ENCODE data around the gene PDE6G. TPM values are rescaled to one million over a fixed set of nuclear protein-coding genes. Genes with fewer than 3 reads are reported as not detected.

The PDE6G gene
- total and polyA plus RNA-seq, 4 donors, result 0.25 to 1.9 (median 1.3) TPM

DNA sequence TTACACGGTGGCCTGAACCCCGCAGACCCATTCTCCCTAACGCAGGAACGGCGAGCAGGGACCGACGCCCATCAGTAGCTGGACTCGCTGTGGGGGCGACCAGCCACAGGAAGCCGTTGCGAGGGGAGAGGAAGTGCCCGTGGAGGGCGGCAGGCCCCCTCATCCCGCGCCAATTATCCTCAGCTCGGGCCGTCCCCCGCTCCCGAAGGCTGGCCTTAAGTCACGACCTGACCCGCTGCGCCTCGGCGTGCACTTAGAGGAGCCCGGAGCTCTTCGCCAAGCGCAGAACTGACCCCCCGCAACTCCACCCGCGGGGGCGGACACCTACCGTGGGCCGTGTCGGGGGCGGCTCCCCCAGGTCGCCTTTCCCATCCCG is 26.9 kb upstream of the PDE6G start:
- Histone ChIP-seq H3K4me3 (ENCODE audit: low read depth in 1 of 3, low read length in 3 of 3) (peak overlapping the region; percentile 70 to 86 (median 71)), H3K27me3 (ENCODE audit: control insufficient read depth in 4 of 4, insufficient read depth in 4 of 4, low read length in 3 of 4) (no peaks in the 10 kb centered on the region), H3K9ac (ENCODE audit: low read depth in 1 of 2, low read length in 2 of 2) (no peak overlapping the region), H3K36me3 (ENCODE audit: control insufficient read depth in 4 of 4, insufficient read depth in 3 of 4, low read depth in 1 of 4, low read length in 3 of 4) (peaks cover 0 to 18% (median 9%) of the 10 kb centered on the region in 4 donors), H3K9me3 (ENCODE audit: control insufficient read depth in 4 of 4, low read length in 3 of 4) (no peaks in the 10 kb centered on the region), H3K4me1 (ENCODE audit: control insufficient read depth in 4 of 4, insufficient read depth in 4 of 4, low read length in 3 of 4) (peaks cover 16 to 54% (median 43%) of the 10 kb centered on the region in 4 donors), H3K27ac (ENCODE audit: low read depth in 1 of 2, low read length in 2 of 2) (peak overlapping the region; percentile 41 to 67)
- no peak for TF ChIP-seq RXRA (IDR thresholded peaks at IDR 0.05)
- TF ChIP-seq JUND (IDR thresholded peaks at IDR 0.05), result no peak
- TF ChIP-seq RAD21 (IDR thresholded peaks at IDR 0.05), result no peak
- no peak for TF ChIP-seq EGR1 (IDR thresholded peaks at IDR 0.05; ENCODE audit: low read depth in 2 of 2)
- TF ChIP-seq YY1 (IDR thresholded peaks at IDR 0.05), result no peak
- no peak for TF ChIP-seq SP1 (IDR thresholded peaks at IDR 0.05)
- TF ChIP-seq, protein P1, sequence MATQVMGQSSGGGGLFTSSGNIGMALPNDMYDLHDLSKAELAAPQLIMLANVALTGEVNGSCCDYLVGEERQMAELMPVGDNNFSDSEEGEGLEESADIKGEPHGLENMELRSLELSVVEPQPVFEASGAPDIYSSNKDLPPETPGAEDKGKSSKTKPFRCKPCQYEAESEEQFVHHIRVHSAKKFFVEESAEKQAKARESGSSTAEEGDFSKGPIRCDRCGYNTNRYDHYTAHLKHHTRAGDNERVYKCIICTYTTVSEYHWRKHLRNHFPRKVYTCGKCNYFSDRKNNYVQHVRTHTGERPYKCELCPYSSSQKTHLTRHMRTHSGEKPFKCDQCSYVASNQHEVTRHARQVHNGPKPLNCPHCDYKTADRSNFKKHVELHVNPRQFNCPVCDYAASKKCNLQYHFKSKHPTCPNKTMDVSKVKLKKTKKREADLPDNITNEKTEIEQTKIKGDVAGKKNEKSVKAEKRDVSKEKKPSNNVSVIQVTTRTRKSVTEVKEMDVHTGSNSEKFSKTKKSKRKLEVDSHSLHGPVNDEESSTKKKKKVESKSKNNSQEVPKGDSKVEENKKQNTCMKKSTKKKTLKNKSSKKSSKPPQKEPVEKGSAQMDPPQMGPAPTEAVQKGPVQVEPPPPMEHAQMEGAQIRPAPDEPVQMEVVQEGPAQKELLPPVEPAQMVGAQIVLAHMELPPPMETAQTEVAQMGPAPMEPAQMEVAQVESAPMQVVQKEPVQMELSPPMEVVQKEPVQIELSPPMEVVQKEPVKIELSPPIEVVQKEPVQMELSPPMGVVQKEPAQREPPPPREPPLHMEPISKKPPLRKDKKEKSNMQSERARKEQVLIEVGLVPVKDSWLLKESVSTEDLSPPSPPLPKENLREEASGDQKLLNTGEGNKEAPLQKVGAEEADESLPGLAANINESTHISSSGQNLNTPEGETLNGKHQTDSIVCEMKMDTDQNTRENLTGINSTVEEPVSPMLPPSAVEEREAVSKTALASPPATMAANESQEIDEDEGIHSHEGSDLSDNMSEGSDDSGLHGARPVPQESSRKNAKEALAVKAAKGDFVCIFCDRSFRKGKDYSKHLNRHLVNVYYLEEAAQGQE (IDR thresholded peaks at IDR 0.05), result no peak
- TF ChIP-seq, protein P2, sequence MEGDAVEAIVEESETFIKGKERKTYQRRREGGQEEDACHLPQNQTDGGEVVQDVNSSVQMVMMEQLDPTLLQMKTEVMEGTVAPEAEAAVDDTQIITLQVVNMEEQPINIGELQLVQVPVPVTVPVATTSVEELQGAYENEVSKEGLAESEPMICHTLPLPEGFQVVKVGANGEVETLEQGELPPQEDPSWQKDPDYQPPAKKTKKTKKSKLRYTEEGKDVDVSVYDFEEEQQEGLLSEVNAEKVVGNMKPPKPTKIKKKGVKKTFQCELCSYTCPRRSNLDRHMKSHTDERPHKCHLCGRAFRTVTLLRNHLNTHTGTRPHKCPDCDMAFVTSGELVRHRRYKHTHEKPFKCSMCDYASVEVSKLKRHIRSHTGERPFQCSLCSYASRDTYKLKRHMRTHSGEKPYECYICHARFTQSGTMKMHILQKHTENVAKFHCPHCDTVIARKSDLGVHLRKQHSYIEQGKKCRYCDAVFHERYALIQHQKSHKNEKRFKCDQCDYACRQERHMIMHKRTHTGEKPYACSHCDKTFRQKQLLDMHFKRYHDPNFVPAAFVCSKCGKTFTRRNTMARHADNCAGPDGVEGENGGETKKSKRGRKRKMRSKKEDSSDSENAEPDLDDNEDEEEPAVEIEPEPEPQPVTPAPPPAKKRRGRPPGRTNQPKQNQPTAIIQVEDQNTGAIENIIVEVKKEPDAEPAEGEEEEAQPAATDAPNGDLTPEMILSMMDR (IDR thresholded peaks at IDR 0.05; ENCODE audit: low read depth, low read length, missing input control), result no peak
- TF ChIP-seq FOXA1 (IDR thresholded peaks at IDR 0.05), result no peak
- TF ChIP-seq, protein P3, sequence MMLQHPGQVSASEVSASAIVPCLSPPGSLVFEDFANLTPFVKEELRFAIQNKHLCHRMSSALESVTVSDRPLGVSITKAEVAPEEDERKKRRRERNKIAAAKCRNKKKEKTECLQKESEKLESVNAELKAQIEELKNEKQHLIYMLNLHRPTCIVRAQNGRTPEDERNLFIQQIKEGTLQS (IDR thresholded peaks at IDR 0.05), result no peak
- no peak for TF ChIP-seq HNF4A (conservative IDR thresholded peaks at IDR 0.05)
- TF ChIP-seq HNF4G (IDR thresholded peaks at IDR 0.05), result no peak
- TF ChIP-seq FOXA2 (IDR thresholded peaks at IDR 0.05), result no peak
- TF ChIP-seq, protein P4, sequence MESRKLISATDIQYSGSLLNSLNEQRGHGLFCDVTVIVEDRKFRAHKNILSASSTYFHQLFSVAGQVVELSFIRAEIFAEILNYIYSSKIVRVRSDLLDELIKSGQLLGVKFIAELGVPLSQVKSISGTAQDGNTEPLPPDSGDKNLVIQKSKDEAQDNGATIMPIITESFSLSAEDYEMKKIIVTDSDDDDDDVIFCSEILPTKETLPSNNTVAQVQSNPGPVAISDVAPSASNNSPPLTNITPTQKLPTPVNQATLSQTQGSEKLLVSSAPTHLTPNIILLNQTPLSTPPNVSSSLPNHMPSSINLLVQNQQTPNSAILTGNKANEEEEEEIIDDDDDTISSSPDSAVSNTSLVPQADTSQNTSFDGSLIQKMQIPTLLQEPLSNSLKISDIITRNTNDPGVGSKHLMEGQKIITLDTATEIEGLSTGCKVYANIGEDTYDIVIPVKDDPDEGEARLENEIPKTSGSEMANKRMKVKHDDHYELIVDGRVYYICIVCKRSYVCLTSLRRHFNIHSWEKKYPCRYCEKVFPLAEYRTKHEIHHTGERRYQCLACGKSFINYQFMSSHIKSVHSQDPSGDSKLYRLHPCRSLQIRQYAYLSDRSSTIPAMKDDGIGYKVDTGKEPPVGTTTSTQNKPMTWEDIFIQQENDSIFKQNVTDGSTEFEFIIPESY (IDR thresholded peaks at IDR 0.05), result no peak
- TF ChIP-seq NR2F2 (IDR thresholded peaks at IDR 0.05), result no peak
- TF ChIP-seq TAF1 (conservative IDR thresholded peaks at IDR 0.05), result no peak
- WGBS, result under 1% methylated on average over 37 of the region's 37 CpGs
- DNase-seq (ENCODE audit: low spot score), result no peak

DNA sequence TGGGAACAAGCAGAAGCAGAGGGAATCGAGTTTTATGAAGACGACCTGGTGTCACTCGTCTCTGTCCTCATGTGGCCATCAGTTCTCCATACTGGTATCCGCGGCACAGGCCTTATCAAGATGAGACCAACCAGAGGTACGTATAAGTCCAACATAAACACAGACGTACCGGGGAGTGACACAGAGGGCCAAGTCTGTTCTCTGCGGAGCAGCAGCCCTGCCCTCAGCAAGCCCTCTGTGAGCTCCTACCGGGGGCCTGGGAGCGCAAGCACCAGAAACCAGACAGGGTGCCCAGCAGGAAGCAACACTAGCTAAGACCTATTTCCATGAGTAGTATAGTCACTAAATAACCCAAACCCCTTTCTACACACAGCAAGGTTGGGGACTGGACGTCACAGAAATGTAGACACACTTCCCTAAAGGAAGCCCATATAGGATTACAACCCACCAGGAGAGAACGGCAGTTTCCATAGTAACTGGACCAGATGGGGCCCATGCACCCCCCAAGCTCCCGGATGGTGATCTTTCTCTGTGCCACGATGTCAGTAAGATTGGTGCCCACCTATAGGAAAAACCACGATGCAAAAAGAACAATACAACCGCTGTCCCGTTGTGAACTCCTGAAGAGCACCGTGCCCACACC is 26.3 kb upstream of the PDE6G start:
- Histone ChIP-seq H3K27ac (ENCODE audit: low read depth in 1 of 2, low read length in 2 of 2) (peak overlapping the region; percentile 41 to 67), H3K9ac (ENCODE audit: low read depth in 1 of 2, low read length in 2 of 2) (no peak overlapping the region), H3K36me3 (ENCODE audit: control insufficient read depth in 4 of 4, insufficient read depth in 3 of 4, low read depth in 1 of 4, low read length in 3 of 4) (peaks cover 0 to 13% (median 6%) of the 10 kb centered on the region in 4 donors), H3K4me3 (ENCODE audit: low read depth in 1 of 3, low read length in 3 of 3) (peak overlapping the region; percentile 70 to 86 (median 71)), H3K9me3 (ENCODE audit: control insufficient read depth in 4 of 4, low read length in 3 of 4) (no peaks in the 10 kb centered on the region), H3K27me3 (ENCODE audit: control insufficient read depth in 4 of 4, insufficient read depth in 4 of 4, low read length in 3 of 4) (no peaks in the 10 kb centered on the region), H3K4me1 (ENCODE audit: control insufficient read depth in 4 of 4, insufficient read depth in 4 of 4, low read length in 3 of 4) (peaks cover 16 to 54% (median 43%) of the 10 kb centered on the region in 4 donors)
- no peak for DNase-seq (ENCODE audit: low spot score)
- TF ChIP-seq NR2F2 (IDR thresholded peaks at IDR 0.05), result no peak
- WGBS, result 43% methylated on average over 19 of the region's 19 CpGs
